HG03108 (cell line): Measurements from ENCODE around the gene ZNF32.

Source experiments
- ATAC-seq: cut with Tn5 transposase; IDR thresholded peaks from one replicate; pipeline ENCODE4 v1.9.1; 2021; ENCODE audit warnings: moderate library complexity; ENCODE audit not compliant: unreplicated experiment

Gene ZNF32, protein sequence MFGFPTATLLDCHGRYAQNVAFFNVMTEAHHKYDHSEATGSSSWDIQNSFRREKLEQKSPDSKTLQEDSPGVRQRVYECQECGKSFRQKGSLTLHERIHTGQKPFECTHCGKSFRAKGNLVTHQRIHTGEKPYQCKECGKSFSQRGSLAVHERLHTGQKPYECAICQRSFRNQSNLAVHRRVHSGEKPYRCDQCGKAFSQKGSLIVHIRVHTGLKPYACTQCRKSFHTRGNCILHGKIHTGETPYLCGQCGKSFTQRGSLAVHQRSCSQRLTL

DNA sequence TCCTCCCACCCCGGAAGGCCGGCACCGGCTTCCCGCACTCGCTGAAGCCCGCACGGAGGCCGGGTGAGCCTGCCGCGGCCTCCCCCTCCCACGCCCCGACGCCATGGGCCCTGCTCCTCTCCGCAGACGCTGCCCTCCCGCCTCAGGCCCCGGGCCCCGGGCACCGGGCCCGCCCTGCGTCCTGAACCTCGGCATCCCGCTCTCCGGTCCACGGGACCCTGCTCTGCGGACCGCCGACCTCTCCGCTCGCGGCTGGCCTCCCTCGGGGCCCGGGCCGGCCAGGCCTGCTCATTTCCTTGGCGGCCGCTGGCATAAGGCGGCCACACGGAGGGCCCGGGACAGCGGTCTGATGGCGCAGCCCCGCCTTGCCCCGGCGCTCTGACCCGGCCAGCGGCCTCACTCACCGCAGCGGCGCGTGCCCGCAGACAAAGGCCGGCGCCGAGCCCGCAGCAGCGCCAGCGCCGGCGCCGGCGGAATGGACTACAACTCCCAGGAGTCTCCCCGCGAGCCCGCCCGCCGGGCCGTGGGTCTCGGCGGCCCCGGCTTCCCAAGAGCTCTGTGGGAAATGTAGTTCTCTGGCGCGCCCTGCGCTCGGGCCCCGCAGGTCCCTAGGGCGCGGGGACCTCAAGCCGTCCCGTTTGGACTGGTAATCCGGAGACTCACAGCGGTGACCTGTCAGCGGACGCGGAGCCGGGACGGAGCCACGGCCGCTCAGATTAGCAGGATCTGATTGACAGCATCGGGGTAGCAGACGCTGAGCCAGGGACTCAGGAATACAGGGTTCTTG is at the start of gene ZNF32:
Gene ZNF32 (minus strand): TSS at position 484 of the 787 bp plus-strand sequence. CDS start 2,748 bp downstream, outside the sequence.
- ATAC-seq: peak; percentile 99

DNA sequence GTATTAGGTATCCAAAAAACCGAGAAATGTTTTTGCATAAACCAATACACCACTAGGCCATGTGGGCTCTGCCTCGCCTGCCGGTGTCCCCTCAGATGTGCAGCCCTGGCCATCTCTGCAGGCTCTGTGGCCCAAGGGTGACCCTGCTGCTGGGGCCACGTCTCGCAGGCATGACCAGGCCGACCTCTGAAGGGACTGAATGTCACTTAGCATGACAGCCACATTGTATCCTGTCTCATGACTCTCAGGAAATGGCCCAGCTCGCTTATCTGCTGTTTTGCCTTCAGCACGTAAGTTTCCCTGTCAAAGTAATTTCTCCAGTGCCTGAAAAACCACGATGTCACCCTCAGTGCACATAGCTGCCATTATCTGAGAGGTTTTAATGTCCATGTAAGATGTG is 49.5 kb upstream of the ZNF32 start:
- no peak for ATAC-seq

DNA sequence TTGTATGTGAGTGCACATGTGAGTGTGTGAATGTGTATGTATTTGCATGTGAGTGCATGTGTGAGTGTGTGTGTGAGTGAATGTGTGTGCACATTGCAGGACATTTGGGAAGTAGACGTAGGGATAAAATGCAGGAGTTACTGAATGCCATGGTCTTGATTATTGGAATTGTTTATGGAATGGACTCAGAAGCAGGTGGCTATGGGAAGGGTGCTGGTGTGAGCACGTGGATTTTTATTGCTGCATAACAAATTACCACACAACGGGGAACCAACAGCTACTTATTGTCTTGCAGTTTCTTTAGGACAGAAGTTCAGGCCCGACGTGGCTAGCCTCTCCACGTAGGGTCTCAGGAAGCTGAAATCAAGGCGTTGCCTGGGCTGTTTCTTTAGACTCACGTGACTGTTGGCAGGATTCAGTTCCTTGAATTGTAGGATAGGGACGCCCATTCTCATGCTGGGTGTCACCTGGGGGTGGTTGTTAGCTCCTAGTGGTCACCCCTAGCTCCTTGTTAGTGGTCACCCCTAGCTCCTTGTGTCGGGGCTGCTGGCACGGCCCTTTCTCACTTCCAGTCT is 48.3 kb upstream of the ZNF32 start:
- ATAC-seq: no peak

DNA sequence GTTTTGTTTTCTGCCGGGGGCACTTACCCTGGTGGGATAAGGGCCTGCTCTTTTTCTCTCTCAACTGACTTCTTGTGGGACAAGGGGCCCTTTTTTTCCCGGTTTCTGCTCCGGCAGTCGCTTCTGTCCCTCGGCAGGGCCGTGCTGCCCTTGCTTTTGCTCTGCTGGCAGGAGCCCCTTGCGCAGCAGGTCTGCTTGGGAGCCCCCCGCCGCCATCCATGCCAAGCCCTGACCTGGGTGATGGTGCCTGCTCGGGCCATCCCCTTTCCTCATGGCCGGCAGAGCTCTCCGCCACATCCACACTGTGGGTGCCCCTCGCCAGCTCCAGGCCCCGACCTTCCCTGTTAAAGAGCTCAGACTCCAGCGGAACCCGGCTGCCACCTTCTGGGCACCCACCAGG is 47.0 kb upstream of the ZNF32 start:
- ATAC-seq: no peak

DNA sequence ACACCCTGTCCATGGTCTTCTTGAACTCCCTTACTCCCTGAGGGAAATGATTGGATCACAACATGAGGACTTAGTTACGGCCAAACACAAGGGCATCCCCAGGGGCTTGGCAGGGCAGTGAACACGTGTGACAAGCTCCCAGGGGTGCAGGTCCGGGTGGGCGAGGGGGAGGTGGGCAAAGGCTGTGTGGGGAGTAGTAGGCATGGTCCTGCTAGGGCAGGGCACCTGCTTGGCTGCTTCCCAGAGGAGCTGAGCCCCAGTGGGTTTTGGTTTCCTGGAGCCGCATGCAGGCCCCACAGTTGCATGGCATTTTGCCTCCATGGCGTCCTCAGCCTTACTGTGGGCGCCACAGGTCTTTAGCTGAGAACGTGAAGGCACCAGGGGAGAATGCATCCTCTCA is 46.6 kb upstream of the ZNF32 start:
- no peak for ATAC-seq

DNA sequence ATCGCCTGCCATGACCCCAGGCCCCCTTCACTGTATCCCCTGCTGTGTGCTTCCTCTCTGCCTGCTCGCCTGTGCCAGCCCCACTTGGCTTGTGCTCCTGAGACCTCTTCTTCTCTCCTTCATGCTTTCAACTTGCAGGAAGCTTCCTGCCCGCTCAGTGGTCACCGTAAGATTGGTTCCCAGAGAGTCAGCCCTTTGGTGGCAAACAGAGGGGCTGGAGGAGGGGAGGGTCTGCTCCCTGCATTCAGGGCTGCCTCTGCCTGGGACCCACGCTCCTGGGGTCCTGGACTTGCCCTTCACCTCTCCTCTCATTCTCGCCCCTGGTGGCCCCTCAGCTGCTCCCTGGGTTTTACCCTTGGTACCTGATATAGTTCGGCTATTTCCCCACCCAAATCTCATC is 45.8 kb upstream of the ZNF32 start:
- ATAC-seq: no peak

DNA sequence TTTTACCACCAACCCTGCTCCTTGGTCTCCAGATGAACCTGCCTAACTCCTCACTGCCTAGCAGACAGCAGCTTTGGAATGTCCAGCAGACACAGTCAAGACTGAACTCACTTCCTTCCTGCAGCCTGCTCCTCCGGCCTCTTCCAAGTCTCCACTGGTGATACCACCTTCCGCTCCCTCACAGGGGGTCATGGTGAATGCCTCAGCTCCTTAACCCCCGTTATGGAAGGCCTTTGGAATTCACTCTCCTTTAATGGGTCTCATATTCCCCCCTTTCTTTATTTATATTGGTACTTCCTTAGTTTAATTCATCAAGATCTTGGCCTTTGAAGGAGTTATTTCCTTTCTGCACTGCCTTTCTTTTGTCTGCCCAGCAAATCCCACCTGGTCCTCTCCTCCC is 44.9 kb upstream of the ZNF32 start:
- ATAC-seq: no peak

DNA sequence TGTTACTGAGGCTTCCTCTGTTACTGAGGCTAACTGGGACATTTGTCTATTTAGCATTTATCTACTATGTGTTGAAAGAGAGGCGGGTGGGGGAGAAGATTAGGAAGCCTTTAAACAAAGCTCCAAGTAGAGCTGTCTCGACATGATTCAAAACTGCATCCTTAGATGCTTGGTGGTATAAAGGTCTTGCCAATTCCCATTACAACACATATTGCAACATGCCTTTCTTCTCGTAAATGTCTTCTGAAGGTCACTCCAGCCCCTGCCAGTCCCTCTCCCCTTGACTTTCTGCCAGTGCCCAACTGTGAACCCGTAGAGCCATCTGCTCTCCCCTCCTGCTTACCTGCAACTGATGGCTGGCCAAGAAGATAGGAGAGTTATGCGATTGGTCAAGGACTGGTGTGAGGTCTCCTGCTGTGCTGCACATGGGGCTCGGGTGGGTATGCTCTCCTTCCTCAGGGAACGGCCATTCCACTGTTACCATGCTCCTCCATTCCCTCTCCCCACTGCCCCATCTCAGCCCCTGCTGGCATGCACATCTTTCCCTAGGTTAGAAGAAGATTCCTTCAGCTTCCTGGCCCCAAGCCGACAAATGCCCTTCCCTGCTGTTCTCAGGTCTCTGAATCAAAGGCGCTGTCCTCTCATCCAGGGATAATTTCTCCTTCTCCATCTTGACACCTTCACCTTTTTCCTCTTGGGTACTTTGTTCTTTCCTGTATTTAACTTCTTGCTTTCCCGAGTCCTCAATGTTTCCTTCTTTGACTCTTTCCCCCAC is 43.6 kb upstream of the ZNF32 start:
- ATAC-seq: no peak

DNA sequence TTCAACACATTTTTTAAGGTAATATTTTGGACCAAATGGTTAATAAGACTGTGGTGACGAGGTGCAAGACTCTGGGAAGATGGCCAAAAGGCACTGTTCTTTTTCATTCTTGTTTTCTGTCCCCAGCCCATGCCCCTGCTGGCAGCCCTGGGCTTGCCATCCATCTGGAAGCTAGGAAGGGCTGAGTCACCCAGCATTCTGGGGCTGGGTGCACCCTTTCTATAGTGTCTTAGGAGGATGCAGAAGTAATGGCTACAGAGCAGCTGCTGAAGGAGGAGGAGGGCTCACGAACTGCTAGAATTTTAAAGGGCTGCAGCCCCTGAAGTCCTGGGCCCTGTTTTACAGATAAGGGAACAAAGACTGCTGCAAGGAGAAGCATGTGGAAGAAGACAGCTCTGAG is 42.8 kb upstream of the ZNF32 start:
- no peak for ATAC-seq

DNA sequence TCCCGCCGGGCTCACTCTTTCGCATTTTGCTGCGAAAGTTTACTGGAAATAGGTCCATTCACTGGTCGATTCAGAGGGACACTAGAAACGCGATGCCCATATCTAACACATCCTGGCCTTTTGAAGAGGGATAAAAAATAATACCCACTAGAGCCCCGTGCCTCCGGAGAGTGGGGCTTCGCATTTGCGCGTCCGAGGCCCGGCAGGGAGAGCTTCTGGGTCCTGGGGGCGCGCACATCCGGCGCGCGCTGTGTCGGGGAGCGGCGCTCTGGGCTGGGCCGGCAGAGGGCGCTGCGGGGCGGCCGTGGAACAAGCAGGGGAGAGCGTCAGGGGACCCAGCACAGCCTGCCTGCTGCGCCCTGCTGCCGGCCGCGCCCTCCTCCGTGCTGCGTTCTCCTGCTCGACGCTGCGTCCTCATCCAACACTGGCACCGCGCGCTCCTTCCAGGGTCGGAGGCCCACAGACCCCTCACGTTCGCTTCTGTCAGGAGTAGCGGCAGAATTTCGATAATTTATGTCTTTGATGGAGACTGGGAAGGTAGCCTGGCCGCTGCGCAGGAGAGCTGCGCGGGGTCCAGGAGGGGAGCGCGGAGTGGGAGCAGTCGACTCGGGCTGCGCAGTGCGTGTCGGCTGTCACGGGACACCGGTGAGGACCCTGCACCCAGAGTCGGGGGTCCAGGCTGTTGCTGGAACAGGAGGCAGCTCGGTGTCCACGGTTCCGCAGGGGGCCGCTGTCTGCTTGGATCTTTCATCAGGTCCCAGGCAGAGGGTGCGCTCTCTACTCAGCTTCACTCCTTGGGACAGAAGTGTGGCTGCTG is 41.5 kb upstream of the ZNF32 start:
- ATAC-seq: peak; percentile 96

DNA sequence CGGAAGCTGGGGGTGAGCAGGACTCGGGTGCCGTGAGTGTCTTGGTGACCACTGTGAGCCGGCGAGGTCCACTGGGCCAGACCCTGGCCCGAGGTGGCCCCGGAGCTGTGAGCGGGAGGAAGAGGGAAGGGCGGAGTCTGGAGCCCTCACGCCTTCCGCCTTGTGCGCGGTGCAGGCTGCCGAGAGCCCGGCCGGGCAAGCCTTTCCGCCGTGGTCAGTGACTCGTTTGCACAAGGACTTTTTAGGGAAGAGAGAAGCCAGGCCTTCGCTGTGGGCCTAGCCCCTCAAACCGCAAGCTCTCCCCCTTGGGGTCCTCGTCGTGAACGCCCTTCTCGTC is 40.9 kb upstream of the ZNF32 start:
- peak; percentile 30 for ATAC-seq

DNA sequence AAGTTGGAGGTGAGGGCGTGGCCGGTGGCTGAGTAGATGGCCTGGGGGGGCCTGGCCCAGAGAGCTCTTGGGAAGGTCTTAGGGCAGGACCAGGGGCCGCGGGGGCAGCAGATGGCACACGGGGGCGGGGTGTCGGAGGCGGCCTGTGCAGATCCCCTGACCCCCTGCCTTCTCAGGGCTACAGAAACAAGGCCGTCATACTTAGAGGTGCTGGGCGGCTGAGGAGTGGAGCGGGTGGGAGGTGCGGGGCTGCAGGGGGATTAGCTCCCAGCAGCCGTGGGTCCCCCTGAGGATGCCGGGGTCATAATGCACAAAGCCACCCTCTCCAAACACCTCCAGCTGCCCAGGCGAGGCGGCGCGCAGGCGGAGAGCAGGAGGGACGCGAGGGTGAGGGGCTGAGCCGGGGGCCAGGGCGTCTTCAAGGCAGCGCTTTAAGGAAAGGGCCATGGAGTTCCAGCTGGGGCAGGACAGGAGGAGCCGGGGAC is 40.4 kb upstream of the ZNF32 start:
- ATAC-seq: no peak

DNA sequence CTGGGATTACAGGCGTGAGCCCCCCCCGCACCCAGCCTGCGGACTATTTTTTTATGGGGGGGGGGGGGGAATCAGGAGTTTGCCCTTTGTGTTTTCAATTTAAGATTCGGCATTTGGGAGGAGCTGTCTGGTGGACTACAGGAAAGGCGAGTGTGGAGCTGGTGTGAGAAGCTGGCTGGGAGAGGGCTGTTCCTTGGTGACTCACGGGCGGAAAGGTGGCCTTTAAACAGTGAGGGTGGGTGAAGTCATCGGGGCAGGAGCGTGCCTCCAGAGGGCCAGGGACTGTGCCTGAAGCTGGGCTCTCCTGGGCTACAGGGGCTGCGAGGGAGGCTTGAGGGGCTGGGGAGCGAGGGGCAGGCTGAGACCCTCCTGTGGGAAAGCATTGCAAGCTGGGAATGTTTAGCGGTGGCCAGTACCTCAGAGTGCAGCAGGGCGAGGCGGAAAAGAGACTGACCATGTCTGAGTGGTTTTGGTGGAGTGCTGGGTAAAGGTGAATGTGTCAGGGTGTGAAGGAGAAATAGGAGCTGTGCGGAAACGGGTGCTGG is 39.7 kb upstream of the ZNF32 start:
- no peak for ATAC-seq

DNA sequence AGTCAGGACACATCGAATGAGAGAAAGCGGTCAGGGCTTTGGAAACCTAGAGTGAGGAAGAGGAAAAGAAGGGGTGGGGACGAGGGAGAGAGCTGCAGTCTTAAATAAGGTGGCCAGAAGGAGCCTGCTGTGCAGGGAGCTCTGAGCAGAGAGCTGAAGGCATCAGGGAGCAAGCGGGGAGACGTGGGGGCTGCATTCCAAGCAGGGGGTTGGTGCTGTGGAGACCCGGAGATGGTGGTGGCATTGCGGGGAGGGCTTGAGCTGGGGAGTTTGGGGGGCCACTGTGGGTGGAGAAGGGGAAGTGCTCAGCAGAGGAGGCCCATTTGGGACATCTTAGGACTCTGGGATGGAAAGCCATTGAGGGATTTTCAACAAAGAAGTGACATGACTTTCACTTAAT is 38.7 kb upstream of the ZNF32 start:
- no peak for ATAC-seq

DNA sequence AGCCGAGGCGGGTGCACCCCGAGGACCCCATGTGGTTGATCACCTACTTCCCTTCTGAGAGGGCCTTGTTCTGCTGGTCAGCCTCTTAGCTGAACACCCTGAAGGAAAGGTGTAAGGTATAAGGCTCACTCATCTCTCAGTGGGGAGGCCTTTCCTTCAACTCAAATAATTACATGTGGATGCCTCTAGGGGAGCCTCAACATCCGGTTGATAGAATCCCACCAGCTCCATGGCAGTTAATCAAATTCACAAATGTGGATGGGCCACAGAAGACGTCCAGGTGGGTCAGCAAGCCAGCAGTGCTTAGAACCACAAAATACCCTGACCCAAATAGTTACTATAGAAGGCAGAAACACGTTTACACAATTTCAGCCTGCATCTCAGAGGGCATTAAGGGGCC is 37.7 kb upstream of the ZNF32 start:
- ATAC-seq: no peak

DNA sequence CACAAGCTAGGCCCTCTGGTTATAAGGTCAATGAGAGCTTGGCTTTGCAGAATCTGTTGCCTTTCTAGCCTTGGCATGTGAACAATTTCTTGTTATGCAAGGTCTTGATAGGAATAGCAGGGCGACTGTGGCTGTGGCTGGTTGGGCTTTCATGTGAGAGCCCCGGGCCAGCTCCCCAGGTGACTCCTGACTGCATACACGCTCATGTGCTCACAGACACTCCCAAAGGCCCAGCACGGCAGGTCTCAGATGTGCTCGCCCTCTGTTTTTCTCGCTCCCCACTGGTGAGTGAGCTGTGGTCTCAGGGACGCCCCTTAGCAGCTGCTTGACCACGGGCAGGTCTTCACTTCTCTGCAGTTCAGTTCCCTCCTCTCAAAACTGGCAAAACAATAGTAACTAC is 37.1 kb upstream of the ZNF32 start:
- ATAC-seq: no peak

DNA sequence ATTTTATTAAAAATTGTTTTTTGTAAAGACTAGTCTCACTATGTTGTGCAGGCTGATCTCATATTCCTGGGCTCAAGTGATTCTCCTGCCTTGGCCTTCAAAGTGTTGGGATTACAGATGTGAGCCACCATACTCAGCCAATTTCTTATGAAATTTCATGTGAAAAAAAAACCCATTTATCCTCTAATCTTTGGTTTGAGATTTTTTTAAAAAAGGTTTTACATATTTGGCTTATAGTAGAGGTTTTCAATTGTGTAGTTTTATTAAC is 35.5 kb upstream of the ZNF32 start:
- no peak for ATAC-seq

DNA sequence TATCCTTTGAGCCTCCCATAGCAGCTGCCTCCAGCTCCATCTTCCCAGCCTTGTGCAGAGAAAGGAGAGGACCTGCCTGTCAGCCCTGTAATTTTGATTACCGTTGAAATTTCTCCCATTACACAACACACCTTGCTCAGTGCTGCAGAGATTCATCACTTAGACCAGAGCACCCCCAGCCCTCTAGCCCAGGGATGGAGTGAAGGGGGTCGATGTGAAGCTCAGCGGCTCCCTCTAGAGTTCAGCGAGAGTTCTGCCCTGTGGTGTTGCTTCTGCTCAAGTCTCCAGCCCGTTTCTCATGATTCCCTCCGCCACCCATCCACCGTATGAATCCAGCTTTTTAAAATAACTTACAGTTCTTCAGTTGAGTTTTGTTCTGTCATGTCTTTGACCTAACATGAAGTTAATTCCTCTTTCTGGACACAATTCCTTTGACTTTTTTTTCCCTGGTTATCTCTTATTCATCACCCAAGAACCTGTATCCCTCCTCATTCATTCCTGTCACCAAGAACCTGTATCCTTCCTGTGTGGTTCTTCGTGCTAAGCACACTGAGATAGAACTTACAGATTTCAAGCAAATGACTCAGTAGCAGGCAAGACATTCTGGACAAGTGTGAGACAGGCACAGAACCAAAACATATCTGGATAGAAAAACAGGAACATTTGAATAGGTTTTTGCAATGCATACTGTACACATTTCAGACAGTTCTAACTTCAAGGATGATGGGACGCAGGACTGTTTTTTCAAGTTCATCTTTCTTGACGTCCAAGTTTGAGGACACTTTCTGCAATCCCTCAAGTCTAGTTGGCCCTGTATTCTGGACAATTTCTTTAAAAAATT is 35.0 kb upstream of the ZNF32 start:
- peak; percentile 47 for ATAC-seq

DNA sequence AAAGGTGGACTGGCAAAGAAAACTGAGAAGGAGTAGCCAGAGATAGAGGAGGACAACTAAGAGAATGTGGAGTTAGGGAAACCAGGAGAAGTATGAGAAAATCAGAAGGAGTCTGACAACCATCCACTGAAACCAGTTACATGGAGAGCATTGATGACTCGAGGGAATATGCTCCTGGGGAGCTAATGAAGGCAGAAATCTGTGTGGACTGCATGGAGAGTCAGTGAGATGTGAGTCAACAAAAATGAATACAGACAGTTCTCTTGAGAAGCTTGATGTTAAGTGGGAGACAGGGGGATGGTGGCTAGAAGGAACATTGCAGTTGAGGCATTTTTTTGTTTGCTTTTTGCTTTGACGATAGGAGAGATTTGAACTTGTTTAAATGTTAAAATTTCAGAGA is 34.3 kb upstream of the ZNF32 start:
- ATAC-seq: no peak

DNA sequence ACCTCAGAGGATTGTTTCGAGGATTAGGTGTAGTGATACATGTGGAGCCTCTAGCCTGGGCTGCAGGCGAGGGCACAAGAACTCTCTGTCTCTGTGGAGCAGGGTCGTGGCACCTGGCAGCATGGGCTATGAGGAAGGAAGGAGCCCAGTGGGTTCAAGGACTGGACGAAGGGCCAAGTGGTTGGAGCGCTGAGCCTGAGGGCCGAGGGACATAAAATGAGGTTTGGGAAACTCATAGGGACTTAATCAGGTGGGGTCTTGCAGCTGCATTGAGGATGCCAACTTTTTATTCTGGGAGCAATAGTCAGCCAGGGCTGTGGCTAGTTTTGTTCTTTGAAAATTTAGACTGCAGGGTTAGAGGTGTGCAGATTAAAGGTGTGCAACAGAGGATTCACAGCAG is 33.0 kb upstream of the ZNF32 start:
- ATAC-seq: no peak
